ENCODE data around the gene NDUFAF2. TPM values are rescaled to one million over a fixed set of nuclear protein-coding genes. Genes with fewer than 3 reads are reported as not detected.
A peak's percentile ranks its signal among the peaks of the same experiment; 100 is the strongest.
"Not testable (repeated sequence)": the region's sequence is repeated elsewhere in the genome, so short reads cannot be mapped to it uniquely, and the experiment has no call there.

Gene NDUFAF2
- total RNA-seq, 2 experiments from 2014 or later = 48.5 to 48.8 TPM

DNA sequence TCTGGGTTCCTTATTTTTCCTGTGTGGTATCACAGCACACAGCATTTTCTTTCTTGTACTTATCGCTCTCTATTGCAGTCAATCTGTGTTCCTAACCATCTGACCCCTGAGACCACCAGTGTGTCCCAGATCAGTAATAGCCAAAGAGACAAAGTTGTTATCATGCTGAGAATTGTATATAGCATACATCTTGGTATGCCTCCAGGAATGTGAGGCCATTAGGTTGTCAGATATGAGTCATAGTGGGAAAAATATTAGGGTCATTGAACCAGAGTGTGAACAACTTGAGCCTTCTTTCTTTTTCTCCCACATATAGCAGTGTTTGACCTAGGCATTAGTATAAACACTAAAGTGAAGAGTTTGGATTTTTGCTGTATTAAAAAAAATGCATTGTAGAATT is 106.3 kb downstream of the NDUFAF2 start:
- H3K27me3 Mint-ChIP-seq = no peaks in the 10 kb centered on the region

DNA sequence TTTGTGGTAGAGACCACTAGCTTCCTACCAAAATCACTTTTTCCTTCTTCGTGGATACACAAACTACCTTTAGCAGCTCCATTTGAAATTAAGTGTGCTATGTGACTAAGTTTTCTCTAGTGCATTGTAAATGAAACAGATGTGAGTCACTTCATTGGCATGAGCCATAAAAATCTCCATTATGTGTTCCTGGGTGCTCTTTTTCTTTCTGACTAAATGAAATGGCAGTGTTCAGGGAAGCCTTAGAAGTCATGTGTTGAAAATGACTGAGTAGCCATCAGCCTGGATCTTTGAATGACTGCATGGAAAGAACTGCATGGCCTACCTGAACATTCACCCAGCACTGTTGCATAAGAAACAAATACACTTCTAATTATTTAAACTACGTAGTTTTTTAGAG is 107.9 kb downstream of the NDUFAF2 start:
- Mint-ChIP-seq H3K27me3 (no peaks in the 10 kb centered on the region), H3K36me3 (peaks cover 9% of the 10 kb centered on the region), H3K27ac (no peak overlapping the region), H3K4me3 (no peak overlapping the region), H3K9me3 (peaks cover 5% of the 10 kb centered on the region), H3K4me1 (peaks cover 9% of the 10 kb centered on the region)
- DNase-seq = no peak

More for the DNA sequence above, 106.3 kb downstream of the NDUFAF2 start:
- no peak overlapping the region for H3K27ac Mint-ChIP-seq
- peaks cover 5% of the 10 kb centered on the region for H3K9me3 Mint-ChIP-seq
- no peak for DNase-seq
- no peak overlapping the region for H3K4me3 Mint-ChIP-seq
- H3K36me3 Mint-ChIP-seq = peaks cover 16% of the 10 kb centered on the region
- peaks cover 9% of the 10 kb centered on the region for H3K4me1 Mint-ChIP-seq

DNA sequence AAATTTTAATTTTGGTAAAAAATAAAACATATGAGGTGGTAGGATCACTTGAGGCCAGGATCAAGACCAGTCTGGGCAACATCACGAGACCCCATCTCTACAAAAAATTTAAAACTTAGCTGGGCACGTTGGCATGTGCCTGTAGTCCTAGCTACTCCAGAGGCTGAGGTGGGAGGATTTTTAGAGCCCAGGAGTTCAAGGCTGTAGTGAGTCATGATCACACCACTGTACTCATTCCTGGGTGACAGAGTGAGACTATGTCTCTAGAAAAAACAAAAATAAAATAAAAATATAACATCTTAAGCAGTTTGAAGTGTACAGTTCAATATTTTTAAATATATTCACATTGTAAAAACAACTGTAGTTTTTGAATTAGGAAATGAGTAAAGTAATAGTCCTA is 108.9 kb downstream of the NDUFAF2 start:
- no peak overlapping the region for H3K4me3 Mint-ChIP-seq
- H3K9me3 Mint-ChIP-seq = peaks cover 3% of the 10 kb centered on the region
- peaks cover 5% of the 10 kb centered on the region for H3K4me1 Mint-ChIP-seq
- H3K27ac Mint-ChIP-seq = no peak overlapping the region
- no peak for DNase-seq
- no peaks in the 10 kb centered on the region for H3K27me3 Mint-ChIP-seq
- H3K36me3 Mint-ChIP-seq = peaks cover 5% of the 10 kb centered on the region

DNA sequence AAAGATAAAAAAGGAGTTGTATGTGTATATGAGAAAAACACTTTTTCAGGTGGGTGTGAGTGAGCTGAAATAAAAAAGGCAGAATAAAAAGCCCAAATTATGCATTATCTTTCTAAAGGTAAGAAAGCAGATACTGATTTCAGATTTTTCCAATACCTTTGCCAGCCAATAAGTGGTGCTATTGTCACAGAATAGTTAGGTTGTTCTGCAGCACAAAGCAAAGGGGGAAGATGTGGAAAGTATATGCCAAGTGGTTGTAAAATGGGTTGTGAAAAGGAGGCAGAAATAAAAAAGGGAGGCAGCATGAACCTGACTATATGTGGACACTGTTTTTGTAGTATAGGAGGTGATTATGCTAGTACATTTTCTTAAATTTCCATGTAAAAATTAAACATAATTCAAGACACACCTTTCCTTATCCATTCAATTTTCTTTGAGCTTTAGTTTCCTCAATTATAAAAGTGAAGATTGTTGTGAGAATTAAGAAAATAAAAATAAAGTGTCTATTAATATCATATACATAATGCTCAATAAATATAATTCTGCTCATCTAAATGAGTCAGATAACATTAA is 110.5 kb downstream of the NDUFAF2 start:
- no peaks in the 10 kb centered on the region for H3K9me3 Mint-ChIP-seq
- no peak overlapping the region for H3K27ac Mint-ChIP-seq
- H3K4me1 Mint-ChIP-seq = peaks cover 5% of the 10 kb centered on the region
- no peak overlapping the region for H3K4me3 Mint-ChIP-seq
- H3K36me3 Mint-ChIP-seq = peaks cover 7% of the 10 kb centered on the region
- no peaks in the 10 kb centered on the region for H3K27me3 Mint-ChIP-seq
- no peak for DNase-seq

DNA sequence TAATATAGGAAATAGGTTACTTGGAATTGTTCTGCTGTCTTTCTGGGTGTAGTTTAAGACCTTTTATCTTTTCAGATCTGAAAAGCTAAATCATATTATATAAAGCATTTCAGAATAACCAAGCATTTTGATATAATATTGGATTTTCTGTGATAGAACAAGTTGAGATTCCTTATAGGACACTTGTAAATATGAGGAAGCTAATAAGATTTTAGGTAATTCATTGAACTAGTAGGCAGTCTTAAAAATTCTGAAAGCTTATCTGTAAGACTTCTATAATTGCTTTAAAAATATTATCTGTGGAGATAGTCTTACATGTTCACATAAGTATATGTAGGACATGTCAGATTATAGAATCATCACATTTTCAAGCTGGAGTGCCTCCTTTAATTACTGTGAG is 114.5 kb downstream of the NDUFAF2 start:
- Mint-ChIP-seq H3K27me3 (no peaks in the 10 kb centered on the region), H3K9me3 (peaks cover 17% of the 10 kb centered on the region)

DNA sequence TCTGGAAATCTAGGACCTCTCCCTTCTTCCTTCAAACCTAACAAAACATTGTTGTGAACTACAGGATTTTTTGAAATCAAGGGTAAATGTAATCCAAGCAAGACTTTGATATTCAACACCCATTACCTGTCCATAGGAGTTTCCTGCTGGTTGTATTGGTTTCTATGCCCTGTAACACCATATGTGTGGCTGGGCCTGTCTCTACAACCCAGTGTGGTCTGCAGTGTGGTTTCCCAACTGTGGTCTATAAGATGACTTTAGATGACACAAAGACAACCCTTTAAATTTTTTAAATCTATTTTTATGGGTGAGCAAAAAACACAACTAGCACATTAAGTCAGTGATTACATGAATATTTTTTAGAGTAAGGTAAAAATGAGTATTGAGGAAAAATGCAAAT is 124.1 kb downstream of the NDUFAF2 start:
- H3K36me3 Mint-ChIP-seq = peaks cover 27% of the 10 kb centered on the region

More for the DNA sequence above, 114.5 kb downstream of the NDUFAF2 start:
- peaks cover 30% of the 10 kb centered on the region for H3K36me3 Mint-ChIP-seq
- DNase-seq = no peak
- no peak overlapping the region for H3K4me3 Mint-ChIP-seq
- no peaks in the 10 kb centered on the region for H3K4me1 Mint-ChIP-seq
- no peak overlapping the region for H3K27ac Mint-ChIP-seq

DNA sequence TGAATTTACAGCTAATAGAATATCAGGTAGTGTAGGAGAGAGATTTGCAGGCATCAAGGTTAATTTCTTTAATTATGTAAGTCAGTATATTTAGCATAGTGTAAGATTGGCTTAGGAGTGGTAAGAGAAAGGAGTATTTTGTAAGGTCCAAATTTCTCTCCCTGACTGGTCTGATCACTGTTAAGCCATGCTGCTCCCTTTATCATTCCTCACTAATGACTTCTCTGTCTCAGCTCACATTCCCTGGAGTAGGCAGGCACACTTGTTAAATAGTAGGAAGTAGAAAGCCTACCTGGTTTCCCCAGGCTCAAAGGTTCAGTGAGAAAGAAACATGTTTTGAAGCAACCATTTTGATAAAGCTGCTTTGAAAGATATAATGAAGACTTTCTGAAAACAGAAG is 126.5 kb downstream of the NDUFAF2 start:
- H3K4me1 Mint-ChIP-seq = peaks cover 4% of the 10 kb centered on the region

More for the DNA sequence above, 124.1 kb downstream of the NDUFAF2 start:
- peak; percentile 2 for DNase-seq
- Mint-ChIP-seq H3K9me3 (peaks cover 18% of the 10 kb centered on the region), H3K27ac (no peak overlapping the region), H3K27me3 (no peaks in the 10 kb centered on the region), H3K4me3 (no peak overlapping the region), H3K4me1 (peaks cover 4% of the 10 kb centered on the region)

DNA sequence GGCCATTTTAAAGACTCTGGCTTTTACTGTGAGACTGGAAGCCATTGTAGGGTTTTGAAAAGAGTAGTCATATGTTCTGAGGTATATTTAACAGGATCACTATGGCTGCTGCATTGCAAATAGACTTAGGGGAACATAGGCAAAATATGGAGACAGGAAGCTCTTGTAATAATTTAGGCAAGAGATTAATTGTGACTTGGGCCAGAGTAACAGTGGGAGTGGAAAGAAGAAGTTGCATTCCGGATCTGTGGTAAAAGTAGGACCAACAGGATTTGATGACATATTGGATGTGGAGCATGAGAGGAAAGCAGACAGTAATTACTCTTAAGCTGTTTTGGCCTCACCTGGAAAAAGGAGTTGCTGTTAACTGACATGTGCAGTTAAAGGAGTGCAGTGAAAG is 131.6 kb downstream of the NDUFAF2 start:
- Mint-ChIP-seq H3K9me3 (no peaks in the 10 kb centered on the region), H3K27ac (no peak overlapping the region), H3K36me3 (peaks cover 34% of the 10 kb centered on the region), H3K4me3 (no peak overlapping the region), H3K4me1 (no peaks in the 10 kb centered on the region), H3K27me3 (no peaks in the 10 kb centered on the region)
- DNase-seq = no peak

More for the DNA sequence above, 126.5 kb downstream of the NDUFAF2 start:
- no peaks in the 10 kb centered on the region for H3K27me3 Mint-ChIP-seq
- peaks cover 5% of the 10 kb centered on the region for H3K9me3 Mint-ChIP-seq
- no peak for DNase-seq
- H3K36me3 Mint-ChIP-seq = peaks cover 21% of the 10 kb centered on the region
- no peak overlapping the region for H3K27ac Mint-ChIP-seq
- no peak overlapping the region for H3K4me3 Mint-ChIP-seq

DNA sequence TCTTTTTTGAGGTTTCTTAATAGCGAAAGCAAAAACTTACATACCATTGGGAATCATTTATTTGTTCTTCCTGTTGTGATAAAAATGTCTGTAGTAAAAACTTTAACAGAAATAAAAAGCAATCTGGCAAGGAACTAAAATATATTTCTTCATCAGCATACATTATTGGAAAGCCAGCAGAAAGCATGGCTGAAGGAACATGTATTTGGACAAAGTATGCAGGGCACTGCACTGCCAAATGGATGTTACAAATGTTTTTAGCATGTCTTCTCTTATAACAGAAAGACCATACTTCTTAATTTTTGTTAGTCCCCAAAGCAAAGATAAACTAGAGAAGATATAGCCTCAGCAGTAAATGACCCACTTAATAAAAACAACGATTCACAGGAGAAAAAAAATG is 136.7 kb downstream of the NDUFAF2 start:
- H3K4me3 Mint-ChIP-seq = no peak overlapping the region
- no peaks in the 10 kb centered on the region for H3K4me1 Mint-ChIP-seq
- no peak for DNase-seq
- H3K9me3 Mint-ChIP-seq = peaks cover 1% of the 10 kb centered on the region
- no peaks in the 10 kb centered on the region for H3K27me3 Mint-ChIP-seq
- H3K36me3 Mint-ChIP-seq = peaks cover 47% of the 10 kb centered on the region
- no peak overlapping the region for H3K27ac Mint-ChIP-seq

DNA sequence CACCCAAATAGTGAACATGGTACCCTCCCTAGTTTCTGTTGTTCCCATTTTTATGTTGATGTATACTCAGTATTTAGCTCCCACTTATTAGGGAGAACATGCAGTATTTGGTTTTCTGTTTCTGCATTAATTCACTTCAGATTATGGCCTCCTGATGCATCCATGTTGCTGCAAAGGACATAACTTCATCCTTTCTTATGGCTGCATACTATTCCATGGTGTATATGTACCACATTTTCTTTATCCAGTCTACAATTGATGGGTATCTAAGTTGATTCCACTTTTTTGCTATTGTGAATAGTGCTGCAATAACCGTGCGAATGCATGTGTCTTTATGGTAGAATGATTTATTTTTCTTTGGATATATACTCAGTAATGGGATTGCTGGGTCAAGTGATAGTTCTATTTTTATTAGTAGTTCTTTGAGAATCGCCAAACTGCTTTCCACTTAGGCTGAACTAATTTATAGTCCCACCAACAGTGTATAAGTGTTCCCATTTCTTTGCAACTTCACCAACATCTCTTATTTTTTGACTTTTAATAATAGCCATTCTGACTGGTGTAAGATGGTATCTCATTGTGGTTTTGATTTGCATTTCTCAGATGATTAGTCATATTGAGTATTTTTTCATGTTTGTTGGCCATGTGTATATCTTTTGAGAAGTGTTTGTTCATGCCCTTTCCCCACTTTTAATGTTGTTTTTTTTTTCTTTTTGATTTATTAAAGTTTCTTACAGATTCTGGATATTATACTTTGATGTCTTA is 137.7 kb downstream of the NDUFAF2 start:
- H3K9me3 Mint-ChIP-seq = peaks cover 1% of the 10 kb centered on the region
- DNase-seq = no peak
- H3K27ac Mint-ChIP-seq = no peak overlapping the region
- no peaks in the 10 kb centered on the region for H3K27me3 Mint-ChIP-seq
- peaks cover 56% of the 10 kb centered on the region for H3K36me3 Mint-ChIP-seq
- H3K4me3 Mint-ChIP-seq = no peak overlapping the region
- no peaks in the 10 kb centered on the region for H3K4me1 Mint-ChIP-seq

DNA sequence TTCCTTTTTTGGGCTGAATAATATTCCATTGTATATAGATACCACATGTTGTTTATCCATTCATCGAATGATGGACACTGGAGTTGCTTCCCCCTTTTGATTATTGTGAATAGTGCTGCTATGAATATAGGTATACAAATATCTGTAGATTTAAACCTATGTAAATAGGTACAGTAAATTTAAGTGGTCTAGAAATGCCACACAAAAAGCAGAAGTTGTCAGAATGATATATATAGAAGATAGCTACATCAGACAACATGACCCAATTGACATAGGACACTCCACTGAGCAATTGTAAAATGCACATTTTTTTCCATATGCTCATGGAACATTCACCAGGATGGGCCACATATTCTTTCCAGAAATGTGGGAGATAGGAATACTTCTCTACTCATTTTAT is 139.7 kb downstream of the NDUFAF2 start:
- H3K36me3 Mint-ChIP-seq = peaks cover 46% of the 10 kb centered on the region
- H3K27me3 Mint-ChIP-seq = no peaks in the 10 kb centered on the region
- DNase-seq = no peak
- peaks cover 1% of the 10 kb centered on the region for H3K9me3 Mint-ChIP-seq
- no peaks in the 10 kb centered on the region for H3K4me1 Mint-ChIP-seq
- no peak overlapping the region for H3K27ac Mint-ChIP-seq
- no peak overlapping the region for H3K4me3 Mint-ChIP-seq

DNA sequence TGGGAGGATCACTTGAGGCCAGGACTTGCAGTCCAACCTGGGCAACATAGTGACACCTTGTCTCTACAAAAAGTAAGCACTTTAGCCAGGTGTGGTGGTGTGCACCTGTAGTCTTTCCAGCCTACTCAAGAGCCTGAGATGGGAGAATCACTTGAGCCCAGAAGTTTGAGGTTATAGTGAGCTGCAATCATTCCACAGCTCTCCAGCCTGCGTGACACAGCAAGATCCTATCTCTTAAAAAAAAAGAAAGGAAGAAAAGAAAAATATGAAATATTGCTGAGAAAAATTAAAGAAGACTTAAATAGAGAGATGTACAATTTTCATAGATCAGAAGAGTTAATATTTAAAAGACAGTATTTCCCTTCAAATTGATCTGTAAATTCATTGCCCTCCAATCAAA is 140.9 kb downstream of the NDUFAF2 start:
- peaks cover 1% of the 10 kb centered on the region for H3K9me3 Mint-ChIP-seq
- DNase-seq = no peak
- no peaks in the 10 kb centered on the region for H3K27me3 Mint-ChIP-seq
- no peak overlapping the region for H3K4me3 Mint-ChIP-seq
- H3K27ac Mint-ChIP-seq = no peak overlapping the region
- H3K4me1 Mint-ChIP-seq = no peaks in the 10 kb centered on the region
- H3K36me3 Mint-ChIP-seq = peaks cover 43% of the 10 kb centered on the region

DNA sequence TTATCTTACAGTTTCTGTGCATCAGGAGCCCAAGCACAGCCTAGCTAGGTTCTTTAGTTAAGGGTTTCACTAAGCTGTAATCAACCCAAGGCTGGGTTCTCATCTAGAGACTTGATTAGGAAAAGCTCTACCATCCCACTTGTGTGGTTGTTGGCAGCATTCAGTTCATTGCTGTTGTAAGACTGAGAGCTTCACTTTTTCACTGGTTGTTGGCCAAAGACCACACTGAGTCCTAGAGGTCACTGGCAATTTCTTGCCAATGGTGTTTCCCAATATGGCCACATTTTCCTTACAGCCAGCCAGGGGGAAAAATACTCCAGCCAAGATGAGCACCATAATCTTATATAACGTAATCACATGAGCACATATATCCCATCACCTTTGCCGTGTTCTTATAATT is 142.9 kb downstream of the NDUFAF2 start:
- H3K4me3 Mint-ChIP-seq = no peak overlapping the region
- H3K27me3 Mint-ChIP-seq = no peaks in the 10 kb centered on the region
- H3K4me1 Mint-ChIP-seq = no peaks in the 10 kb centered on the region
- peaks cover 5% of the 10 kb centered on the region for H3K9me3 Mint-ChIP-seq
- no peak for DNase-seq
- H3K36me3 Mint-ChIP-seq = peaks cover 49% of the 10 kb centered on the region
- no peak overlapping the region for H3K27ac Mint-ChIP-seq

DNA sequence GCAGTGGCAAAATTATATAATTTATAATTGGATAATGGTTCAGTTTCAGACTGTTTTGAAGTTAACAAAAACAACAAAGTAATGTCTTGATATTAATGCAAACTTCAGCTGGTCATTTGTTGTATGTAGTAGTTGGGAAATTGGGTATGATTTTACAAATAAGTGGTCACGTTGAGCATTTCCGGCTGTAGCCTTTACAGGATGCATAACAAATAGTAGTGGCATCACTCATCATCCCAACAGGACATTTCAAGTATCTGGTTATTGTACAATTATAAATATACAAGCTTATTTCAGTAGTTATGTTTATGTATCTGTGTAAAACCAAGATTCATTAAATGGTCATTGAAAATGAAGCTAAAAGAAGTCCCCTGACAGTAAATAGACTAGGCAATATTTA is 144.3 kb downstream of the NDUFAF2 start:
- H3K4me3 Mint-ChIP-seq = no peak overlapping the region
- peaks cover 47% of the 10 kb centered on the region for H3K36me3 Mint-ChIP-seq
- no peak overlapping the region for H3K27ac Mint-ChIP-seq
- H3K4me1 Mint-ChIP-seq = no peaks in the 10 kb centered on the region
- DNase-seq = no peak
- no peaks in the 10 kb centered on the region for H3K27me3 Mint-ChIP-seq
- peaks cover 5% of the 10 kb centered on the region for H3K9me3 Mint-ChIP-seq

DNA sequence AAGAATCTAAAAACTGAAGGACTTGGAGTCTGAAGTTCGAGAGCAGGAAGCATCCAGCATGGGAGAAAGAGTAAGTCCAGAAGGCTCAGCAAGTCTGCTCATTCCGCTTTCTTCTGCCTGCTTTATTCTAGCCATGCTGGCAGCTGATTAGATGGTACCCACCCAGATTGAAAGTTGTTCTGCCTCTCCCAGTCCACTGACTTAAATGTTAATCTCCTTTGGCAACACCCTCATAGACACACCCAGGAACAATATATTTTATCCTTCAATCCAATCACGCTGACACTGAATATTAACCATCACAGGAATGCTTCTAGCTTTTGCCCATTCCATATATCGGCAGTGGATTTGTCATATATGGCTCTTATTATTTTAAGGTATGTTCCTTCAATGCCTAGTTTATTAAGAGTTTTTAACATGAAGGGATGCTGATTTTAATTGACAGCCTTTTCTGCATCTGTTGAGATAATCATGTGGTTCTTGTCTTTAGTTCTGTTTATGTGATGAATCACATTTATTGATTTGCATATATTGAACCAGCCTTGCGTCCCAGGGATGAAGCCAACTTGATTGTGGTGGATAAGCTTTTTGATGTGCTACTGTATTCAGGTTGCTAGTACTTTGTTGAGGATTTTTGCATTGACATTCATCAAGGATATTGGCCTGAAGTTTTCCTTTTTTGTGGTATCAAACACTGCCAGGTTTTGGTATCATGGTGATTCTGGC is 148.2 kb downstream of the NDUFAF2 start:
- H3K4me3 Mint-ChIP-seq, H3K27ac Mint-ChIP-seq, DNase-seq, H3K4me1 Mint-ChIP-seq, H3K27me3 Mint-ChIP-seq, H3K9me3 Mint-ChIP-seq: not testable (repeated sequence)
- peaks cover 42% of the 10 kb centered on the region for H3K36me3 Mint-ChIP-seq

Data from activated naive CD8-positive, alpha-beta T cell treated with anti-CD3 and anti-CD28 coated beads for 36 hours (primary cell).